ENCODE measurements around the gene ECHDC1. TPM values are rescaled to one million over a fixed set of nuclear protein-coding genes. Genes with fewer than 3 reads are reported as not detected.

Gene ECHDC1
- total RNA-seq, 3 donors from 2014 or later: 56.7 to 93.7 (median 82.2) TPM

- Histone ChIP-seq H3K4me3 (no peak overlapping the region), H3K27ac (no peak overlapping the region), H3K27me3 (no peaks in the 10 kb centered on the region), H3K4me1 (no peaks in the 10 kb centered on the region), H3K36me3 (no peaks in the 10 kb centered on the region), H3K9me3 (no peaks in the 10 kb centered on the region)
- intact Hi-C loops (cut with DNase I; ENCODE audit: low total_unique reads): no loop called here
- TF ChIP-seq POLR2AphosphoS5 (IDR thresholded peaks at IDR 0.05) (no peak), POLR2A (IDR thresholded peaks at IDR 0.05) (no peak), CTCF (IDR thresholded peaks at IDR 0.05) (no peak)
- no peak for DNase-seq (ENCODE audit: low spot score in 2 of 2)
Observed at GRCh38 chr6:127297502-127298070, 45.8 kb downstream of the ECHDC1 start.

- no peaks in the 10 kb centered on the region for H3K9me3 ChIP-seq
- no peaks in the 10 kb centered on the region for H3K4me1 ChIP-seq
- H3K36me3 ChIP-seq: no peaks in the 10 kb centered on the region
- H3K27me3 ChIP-seq: no peaks in the 10 kb centered on the region
- no peak for DNase-seq (ENCODE audit: low spot score in 2 of 2)
- no peak overlapping the region for H3K4me3 ChIP-seq
- TF ChIP-seq POLR2A (IDR thresholded peaks at IDR 0.05) (no peak), POLR2AphosphoS5 (IDR thresholded peaks at IDR 0.05) (no peak), CTCF (IDR thresholded peaks at IDR 0.05) (no peak)
- no peak overlapping the region for H3K27ac ChIP-seq
- intact Hi-C loops (cut with DNase I; ENCODE audit: low total_unique reads): no loop called here
Observed at GRCh38 chr6:127291495-127291894, 51.9 kb downstream of the ECHDC1 start.

GRCh38 chr6:127290391-127291265 lies 52.8 kb downstream of the ECHDC1 start:
- Histone ChIP-seq H3K27ac (no peak overlapping the region), H3K9me3 (no peaks in the 10 kb centered on the region), H3K36me3 (no peaks in the 10 kb centered on the region), H3K27me3 (no peaks in the 10 kb centered on the region), H3K4me1 (no peaks in the 10 kb centered on the region), H3K4me3 (no peak overlapping the region)
- intact Hi-C loops (cut with DNase I; ENCODE audit: low total_unique reads): no loop called here
- DNase-seq (ENCODE audit: low spot score in 2 of 2): no peak
- TF ChIP-seq POLR2A (IDR thresholded peaks at IDR 0.05): no peak
- TF ChIP-seq CTCF (IDR thresholded peaks at IDR 0.05): no peak
- TF ChIP-seq POLR2AphosphoS5 (IDR thresholded peaks at IDR 0.05): no peak

- H3K4me3 ChIP-seq: no peak overlapping the region
- TF ChIP-seq POLR2A (IDR thresholded peaks at IDR 0.05) (no peak), CTCF (IDR thresholded peaks at IDR 0.05) (no peak), POLR2AphosphoS5 (IDR thresholded peaks at IDR 0.05) (no peak)
- DNase-seq (ENCODE audit: low spot score in 2 of 2): no peak
- H3K36me3 ChIP-seq: no peaks in the 10 kb centered on the region
- H3K27me3 ChIP-seq: no peaks in the 10 kb centered on the region
- H3K9me3 ChIP-seq: no peaks in the 10 kb centered on the region
- intact Hi-C loops (cut with DNase I; ENCODE audit: low total_unique reads): no loop called here
- H3K27ac ChIP-seq: no peak overlapping the region
- no peaks in the 10 kb centered on the region for H3K4me1 ChIP-seq
Observed at GRCh38 chr6:127289934-127290333, 53.5 kb downstream of the ECHDC1 start.

GRCh38 chr6:127288705-127289104 lies 54.7 kb downstream of the ECHDC1 start:
- Histone ChIP-seq H3K4me3 (no peak overlapping the region), H3K4me1 (no peaks in the 10 kb centered on the region), H3K27ac (no peak overlapping the region), H3K36me3 (no peaks in the 10 kb centered on the region), H3K27me3 (no peaks in the 10 kb centered on the region), H3K9me3 (no peaks in the 10 kb centered on the region)
- TF ChIP-seq POLR2AphosphoS5 (IDR thresholded peaks at IDR 0.05) (no peak), CTCF (IDR thresholded peaks at IDR 0.05) (no peak), POLR2A (IDR thresholded peaks at IDR 0.05) (no peak)
- no peak for DNase-seq (ENCODE audit: low spot score in 2 of 2)
- intact Hi-C loops (cut with DNase I; ENCODE audit: low total_unique reads): no loop called here
